MG63 (cell line): ENCODE data around the gene KDM4B. TPM values are rescaled to one million over a fixed set of nuclear protein-coding genes. Genes with fewer than 3 reads are reported as not detected.
"Not testable (repeated sequence)": the region's sequence is repeated elsewhere in the genome, so short reads cannot be mapped to it uniquely, and the experiment has no call there.

Source experiments
- DNase-seq: peaks from one replicate; pipeline ENCODE4 v3.0.0-alpha.2; 2020
- H3K27me3 ChIP-seq: fragments of 250-450 bp; sonication (Bioruptor Pico); 2 replicates; pipeline ENCODE4 v1.5.1; 2020; ENCODE audit warnings: mild to moderate bottlenecking, moderate library complexity
- H3K36me3 ChIP-seq: fragments of 250-450 bp; sonication (Bioruptor Pico); 2 replicates; pipeline ENCODE4 v1.5.1; 2020; ENCODE audit warnings: mild to moderate bottlenecking, moderate library complexity
- H3K4me3 ChIP-seq: fragments of 250-450 bp; sonication (Bioruptor Pico); 2 replicates; pipeline ENCODE4 v1.5.1; 2020; ENCODE audit warnings: mild to moderate bottlenecking, moderate library complexity
- H3K9me3 ChIP-seq: fragments of 250-450 bp; sonication (Bioruptor Pico); 2 replicates; pipeline ENCODE4 v1.5.1; 2020; ENCODE audit warnings: mild to moderate bottlenecking, moderate library complexity
- total RNA-seq: library from RNA; depleted of rRNA; stranded (reverse); fragments of >200 nt; shearing (Covaris generic); gene quantifications from 2 replicates; pipeline ENCODE4 v1.2.3, GENCODE V29; 2014; ENCODE audit warnings: low replicate concordance

The KDM4B gene
- total RNA-seq, 1 experiment from 2014 or later = 10.3 TPM

DNA sequence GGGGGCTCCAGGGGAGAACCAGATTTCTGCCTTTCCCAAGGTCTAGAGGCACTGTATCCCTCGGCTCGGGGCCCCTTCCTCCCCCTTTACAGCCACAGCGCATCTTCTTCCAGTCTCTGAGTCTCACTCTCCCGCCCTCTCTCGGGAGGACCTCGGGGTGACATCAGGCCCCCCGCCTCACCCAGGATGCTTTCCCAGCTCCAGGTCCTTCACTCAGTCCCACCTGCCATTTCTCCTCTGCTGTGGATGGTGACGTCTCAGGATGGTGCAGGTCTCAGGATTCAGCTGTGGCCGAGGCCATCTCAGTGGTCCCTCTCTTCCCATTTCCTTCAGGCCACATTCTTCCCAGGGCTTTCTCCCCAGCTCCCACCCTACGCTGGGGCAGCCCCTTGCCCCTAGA lies 13.6 kb upstream of the KDM4B start:
- no peaks in the 10 kb centered on the region for H3K9me3 ChIP-seq
- DNase-seq = no peak
- H3K4me3 ChIP-seq = no peak overlapping the region
- H3K27me3 ChIP-seq = no peaks in the 10 kb centered on the region
- H3K36me3 ChIP-seq = peaks cover 15% of the 10 kb centered on the region

DNA sequence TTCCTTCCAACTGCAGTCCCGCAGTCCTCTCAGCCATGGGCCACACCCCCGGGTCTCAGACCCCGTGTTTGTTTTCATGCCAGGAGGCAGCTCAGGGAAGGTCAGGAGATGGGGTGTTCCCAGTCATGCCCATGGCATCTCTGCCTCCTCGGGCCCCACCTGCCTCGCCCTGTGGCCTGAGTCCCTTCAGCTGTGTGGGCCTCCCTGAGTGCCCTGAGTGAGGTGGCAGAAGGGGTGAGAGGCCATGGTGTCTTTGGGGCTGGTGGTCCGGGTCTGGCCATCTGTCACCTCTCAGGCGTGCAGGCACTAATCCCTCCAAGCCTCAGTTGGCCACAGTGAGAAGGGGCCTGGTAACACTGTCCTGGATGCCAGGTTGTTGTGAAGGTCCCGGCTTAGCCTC lies 10.9 kb upstream of the KDM4B start:
- no peaks in the 10 kb centered on the region for H3K27me3 ChIP-seq
- peaks cover 18% of the 10 kb centered on the region for H3K36me3 ChIP-seq
- H3K4me3 ChIP-seq = no peak overlapping the region
- no peaks in the 10 kb centered on the region for H3K9me3 ChIP-seq
- no peak for DNase-seq

DNA sequence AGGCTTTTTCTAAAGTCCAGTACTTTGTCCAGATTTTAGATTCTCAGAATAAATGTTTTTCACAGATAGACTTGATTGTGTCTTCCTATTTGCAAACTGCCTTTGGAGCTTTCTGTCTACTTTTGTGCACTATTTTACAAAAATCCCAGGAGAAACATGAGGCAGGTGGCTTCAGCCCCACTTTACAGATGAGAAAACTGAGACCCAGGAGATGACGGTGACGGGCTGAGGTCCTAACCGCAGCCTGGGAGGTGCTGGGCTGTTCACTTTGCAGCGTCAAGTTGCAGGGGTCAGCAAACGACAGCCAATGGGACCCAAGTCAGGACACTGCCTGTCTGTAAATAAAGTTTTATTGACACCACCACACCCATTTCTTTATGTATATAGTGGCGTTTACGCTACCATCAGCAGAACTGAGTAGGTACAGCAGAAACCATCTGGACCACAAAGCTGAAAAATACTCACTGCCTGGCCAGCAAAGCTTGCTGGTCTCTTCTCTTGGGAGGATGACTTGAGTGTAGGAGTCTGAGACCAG lies 6.8 kb upstream of the KDM4B start:
- H3K9me3 ChIP-seq = no peaks in the 10 kb centered on the region
- H3K27me3 ChIP-seq = no peaks in the 10 kb centered on the region
- H3K4me3 ChIP-seq = no peak overlapping the region
- DNase-seq = no peak
- peaks cover 15% of the 10 kb centered on the region for H3K36me3 ChIP-seq

GRCh38 chr19:4965061-4965460 lies 3.9 kb upstream of the KDM4B start:
- H3K9me3 ChIP-seq = no peaks in the 10 kb centered on the region
- peaks cover 11% of the 10 kb centered on the region for H3K36me3 ChIP-seq
- H3K27me3 ChIP-seq = no peaks in the 10 kb centered on the region
- no peak for DNase-seq
- H3K4me3 ChIP-seq = no peak overlapping the region

DNA sequence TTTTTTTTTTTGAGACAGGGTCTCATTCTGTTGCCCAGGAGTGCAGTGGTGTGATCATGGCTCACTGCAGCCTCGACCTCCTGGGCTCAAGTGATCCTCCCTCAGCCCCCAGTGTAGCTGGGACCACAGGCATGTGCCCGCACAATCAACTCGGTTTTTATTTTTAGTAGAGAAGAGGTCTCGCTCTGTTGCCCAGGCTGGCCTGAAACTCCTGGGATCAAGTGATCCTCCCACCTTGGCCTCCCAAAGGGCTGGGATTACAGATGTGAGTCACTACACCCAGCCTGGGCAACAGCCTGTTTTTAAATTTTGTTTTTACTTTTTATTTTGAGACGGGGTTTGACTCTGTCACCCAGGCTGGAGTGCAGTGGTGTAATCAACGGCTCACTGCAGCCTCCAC lies 2.3 kb upstream of the KDM4B start:
- peak; percentile 48 for DNase-seq
- Histone ChIP-seq H3K27me3 (no peaks in the 10 kb centered on the region), H3K9me3 (no peaks in the 10 kb centered on the region), H3K4me3 (no peak overlapping the region), H3K36me3 (peaks cover 11% of the 10 kb centered on the region)

DNA sequence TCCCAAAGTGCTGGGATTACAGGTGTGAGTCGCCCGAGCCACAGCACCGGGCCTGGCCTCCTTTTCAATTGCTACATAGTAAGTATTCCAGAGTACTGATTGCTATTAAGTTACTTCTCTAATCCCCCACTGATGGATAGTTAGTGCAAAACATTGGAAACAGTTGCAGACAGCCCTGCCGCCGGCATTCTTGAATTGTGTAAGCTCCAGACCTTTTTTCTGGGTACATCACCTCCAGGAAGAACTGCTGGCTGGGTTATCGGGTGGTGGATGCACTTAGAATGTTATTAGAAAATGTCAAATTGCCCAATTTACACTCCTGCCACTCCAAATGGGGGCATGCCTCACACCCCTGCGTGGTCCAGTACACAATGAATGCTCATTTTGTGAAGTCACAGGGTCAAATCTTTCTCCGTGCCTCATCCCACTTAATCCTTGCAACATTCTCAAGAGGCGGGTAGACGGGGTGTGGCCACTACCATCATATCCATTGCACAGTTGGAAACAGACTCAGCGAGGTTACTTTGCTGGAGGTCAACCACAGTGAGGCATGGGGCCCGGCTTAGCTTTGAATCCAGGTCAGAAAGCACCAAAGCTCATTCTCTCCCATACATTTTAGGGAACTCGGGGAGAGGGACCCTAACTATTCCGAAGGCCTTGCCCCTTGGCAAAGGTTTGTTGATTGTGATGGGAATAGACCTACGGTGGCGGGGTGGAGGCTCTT lies 1.0 kb upstream of the KDM4B start:
- Histone ChIP-seq H3K4me3 (peak overlapping the region; percentile 39), H3K27me3 (no peaks in the 10 kb centered on the region), H3K36me3 (peaks cover 2% of the 10 kb centered on the region; the same call in 1 of the 2 replicates), H3K9me3 (no peaks in the 10 kb centered on the region)
- peak; percentile 53 for DNase-seq

- no peaks in the 10 kb centered on the region for H3K27me3 ChIP-seq
- peak overlapping the region; percentile 52 for H3K4me3 ChIP-seq
- DNase-seq = no peak
- H3K36me3 ChIP-seq = no peaks in the 10 kb centered on the region; the same call in 1 of the 2 replicates
- H3K9me3 ChIP-seq = no peaks in the 10 kb centered on the region
Measured at GRCh38 chr19:4969292-4969771, 419 bp downstream of the KDM4B start.

DNA sequence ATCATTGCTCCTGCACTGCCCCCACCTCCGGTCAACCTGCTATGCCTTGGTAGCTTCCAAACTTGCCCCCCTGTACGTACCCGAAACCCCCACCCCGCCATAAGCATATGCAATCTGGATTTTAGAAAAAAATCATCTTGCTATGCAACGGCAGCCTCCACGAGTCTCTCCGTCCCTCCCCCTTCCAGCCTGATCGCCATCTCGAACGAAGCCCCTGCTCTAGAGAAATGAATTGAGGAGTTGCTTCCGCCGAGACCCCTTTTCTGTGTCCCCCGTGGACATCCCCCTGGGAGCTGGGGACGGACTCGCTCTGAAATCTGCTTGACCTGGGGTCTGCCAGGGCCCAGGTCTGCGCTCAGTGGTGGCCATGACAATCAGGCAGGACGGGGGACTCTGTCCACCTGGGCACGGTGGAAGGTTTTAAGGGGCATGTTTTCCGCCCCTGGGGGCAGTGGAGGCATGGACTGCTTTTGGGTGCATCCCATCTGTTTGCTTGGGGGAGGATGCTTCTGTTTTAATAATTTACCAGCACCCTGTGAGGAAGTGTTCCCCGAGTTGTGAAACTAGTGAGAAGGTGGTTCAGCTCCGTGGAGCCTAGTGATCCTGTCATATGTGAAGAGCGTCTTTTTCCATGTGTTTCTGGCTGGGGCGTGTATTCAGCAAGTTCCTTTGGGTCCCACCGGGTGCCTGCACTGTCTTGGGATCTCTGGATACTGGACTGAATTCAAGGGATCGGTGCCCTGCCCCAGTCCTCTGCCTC lies 1.0 kb downstream of the KDM4B start:
- Histone ChIP-seq H3K27me3 (no peaks in the 10 kb centered on the region), H3K9me3 (no peaks in the 10 kb centered on the region), H3K4me3 (peak overlapping the region; percentile 52), H3K36me3 (no peaks in the 10 kb centered on the region; the same call in 1 of the 2 replicates)
- DNase-seq = no peak

GRCh38 chr19:4970558-4971423 lies 1.9 kb downstream of the KDM4B start:
- Histone ChIP-seq H3K36me3 (no peaks in the 10 kb centered on the region), H3K4me3 (peak overlapping the region; percentile 52), H3K27me3 (no peaks in the 10 kb centered on the region), H3K9me3 (no peaks in the 10 kb centered on the region)
- DNase-seq = no peak

- H3K27me3 ChIP-seq = no peaks in the 10 kb centered on the region
- no peak overlapping the region for H3K4me3 ChIP-seq
- no peaks in the 10 kb centered on the region for H3K9me3 ChIP-seq
- H3K36me3 ChIP-seq = no peaks in the 10 kb centered on the region
- no peak for DNase-seq
Measured at GRCh38 chr19:4971424-4971793, 2.5 kb downstream of the KDM4B start.

DNA sequence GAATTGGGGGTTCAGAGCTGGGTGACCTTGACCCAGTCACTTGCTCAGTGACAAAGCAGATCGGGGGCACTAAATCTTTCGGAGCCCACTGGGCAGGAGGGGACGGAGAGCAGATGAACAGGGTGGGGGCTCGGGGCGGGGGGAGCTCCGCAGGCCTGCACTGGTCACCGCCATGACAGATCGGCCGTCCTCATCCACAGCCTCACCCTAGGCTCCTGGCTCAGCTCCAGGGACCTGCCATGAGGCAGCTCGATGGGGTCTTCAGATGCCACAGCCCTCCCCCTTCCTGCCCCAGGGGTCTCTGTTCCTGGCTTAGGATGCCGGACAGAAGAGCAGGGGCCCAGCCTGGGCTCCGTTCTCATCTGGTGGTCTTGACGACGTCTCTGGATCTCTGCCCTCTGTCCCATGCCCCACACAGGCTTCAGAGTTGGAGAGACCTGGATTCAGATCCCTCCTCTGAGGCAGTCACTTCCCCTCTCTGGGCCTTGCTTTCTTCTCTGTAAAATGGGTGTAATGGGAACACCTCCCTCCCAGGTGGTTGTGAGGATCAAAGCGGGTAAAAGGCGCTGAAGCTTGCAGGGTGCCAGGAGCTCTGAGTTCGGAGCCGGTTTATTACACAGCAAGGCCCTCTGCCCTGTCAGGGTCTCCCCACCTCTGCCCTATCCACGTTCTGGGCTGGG lies 3.0 kb downstream of the KDM4B start:
- Histone ChIP-seq H3K27me3 (no peaks in the 10 kb centered on the region), H3K4me3 (no peak overlapping the region), H3K36me3 (no peaks in the 10 kb centered on the region), H3K9me3 (no peaks in the 10 kb centered on the region)
- DNase-seq = no peak

DNA sequence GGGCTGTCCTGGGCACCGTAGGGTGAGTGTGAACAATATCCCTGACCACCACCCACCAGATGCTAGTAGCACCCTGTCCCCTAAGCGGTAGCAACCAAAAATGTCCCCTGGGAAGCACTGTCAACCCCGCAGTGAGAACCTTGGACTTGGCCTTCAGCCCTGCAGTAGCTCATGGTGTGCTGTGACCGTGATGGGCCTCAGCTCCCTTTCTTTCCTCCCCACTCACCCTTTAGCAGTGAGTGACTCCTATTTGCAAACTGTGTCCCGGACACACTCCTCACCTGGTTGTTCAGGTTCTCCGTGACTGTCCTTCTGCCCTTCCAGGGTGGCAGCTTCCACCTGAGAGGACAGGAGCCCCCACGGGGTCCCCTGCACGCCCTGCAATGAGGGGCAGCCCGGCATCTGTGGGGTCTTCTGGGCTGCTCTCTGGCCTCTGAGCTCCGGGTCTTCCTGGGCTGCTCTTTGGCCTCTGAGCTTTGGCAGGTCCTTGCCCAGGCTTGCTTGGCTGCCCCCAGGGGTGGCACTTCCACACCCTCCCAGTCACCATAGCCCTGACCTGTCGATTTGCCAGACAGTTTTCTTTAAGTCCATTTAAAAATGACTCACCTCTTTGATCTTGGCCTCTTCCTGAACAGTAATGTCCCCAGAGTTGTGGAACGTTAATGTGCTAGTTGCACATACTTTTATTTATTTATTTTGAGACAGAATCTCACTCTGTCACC lies 3.8 kb downstream of the KDM4B start:
- peak; percentile 26 for DNase-seq
- H3K4me3 ChIP-seq = no peak overlapping the region

GRCh38 chr19:4974880-4975469 lies 6.1 kb downstream of the KDM4B start:
- H3K4me3 ChIP-seq = no peak overlapping the region
- H3K36me3 ChIP-seq = no peaks in the 10 kb centered on the region
- DNase-seq = no peak
- no peaks in the 10 kb centered on the region for H3K9me3 ChIP-seq
- no peaks in the 10 kb centered on the region for H3K27me3 ChIP-seq

More for the DNA sequence above, 3.8 kb downstream of the KDM4B start:
- Histone ChIP-seq H3K9me3 (no peaks in the 10 kb centered on the region), H3K36me3 (no peaks in the 10 kb centered on the region), H3K27me3 (no peaks in the 10 kb centered on the region)

GRCh38 chr19:4975601-4976000 lies 6.7 kb downstream of the KDM4B start:
- not testable (repeated sequence) for H3K4me3 ChIP-seq, DNase-seq

More at GRCh38 chr19:4975601-4976000, 6.7 kb downstream of the KDM4B start:
- H3K9me3 ChIP-seq, H3K27me3 ChIP-seq, H3K36me3 ChIP-seq: not testable (repeated sequence)
